CD14-positive monocyte (primary cell): ENCODE results near the gene XYLT1. TPM values are rescaled to one million over a fixed set of nuclear protein-coding genes. Genes with fewer than 3 reads are reported as not detected.

Experiments
- DNase-seq, 3 donors: peaks; one replicate each; pipeline ENCODE4 v3.0.0-alpha.2; 2011 to 2022
- H2AFZ ChIP-seq: 2 replicates; pipeline ENCODE4 v1.6.0; 2012; ENCODE audit warnings: mild to moderate bottlenecking, low read depth, low read length, inconsistent platforms; ENCODE audit not compliant: insufficient read depth, poor library complexity, severe bottlenecking
- H3K27ac ChIP-seq, 2 donors: 1 replicate in 1 of 2; 2 replicates in 1 of 2; pipeline ENCODE4 v1.5.1; 2012 to 2013; ENCODE audit warnings: low read length in 2 of 2, control low read depth in 1 of 2, inconsistent platforms in 1 of 2, low read depth in 1 of 2, mild to moderate bottlenecking in 1 of 2
- H3K27me3 ChIP-seq, 2 donors: one replicate each; pipeline versions ENCODE4 v1.6.0 to v1.6.1; 2011 to 2013; ENCODE audit warnings: low read length in 2 of 2; ENCODE audit not compliant: control insufficient read depth in 2 of 2, insufficient read depth in 2 of 2
- H3K36me3 ChIP-seq, 2 donors: replicated peaks in 1 of 2; 1 replicate in 1 of 2; 2 replicates in 1 of 2; pipeline versions ENCODE4 v1.5.1 to v1.6.1; 2012 to 2013; ENCODE audit warnings: low read length in 2 of 2, control low read depth in 1 of 2, inconsistent platforms in 1 of 2, mild to moderate bottlenecking in 1 of 2; ENCODE audit not compliant: insufficient read depth in 2 of 2, control insufficient read depth in 1 of 2
- H3K4me1 ChIP-seq, 2 donors: 1 replicate in 1 of 2; 2 replicates in 1 of 2; pipeline versions ENCODE4 v1.5.1 to v1.6.1; 2012 to 2013; ENCODE audit warnings: low read length in 2 of 2, control low read depth in 1 of 2, inconsistent platforms in 1 of 2, mild to moderate bottlenecking in 1 of 2, moderate library complexity in 1 of 2; ENCODE audit not compliant: insufficient read depth in 2 of 2, control insufficient read depth in 1 of 2
- H3K4me2 ChIP-seq: replicated peaks from 2 replicates; pipeline ENCODE3; 2012; ENCODE audit warnings: low read length, moderate library complexity, mild to moderate bottlenecking; ENCODE audit not compliant: poor library complexity, severe bottlenecking; ENCODE audit errors: extremely low read depth
- H3K4me3 ChIP-seq, 3 experiments: fragments of 200-600 bp in 1 of 3; sonication (generic) in 1 of 3; replicated peaks in 1 of 3; 1 replicate in 2 of 3; 2 replicates in 1 of 3; pipeline ENCODE4 v1.5.1; 2011 to 2013; ENCODE audit warnings: low read length in 3 of 3, mild to moderate bottlenecking in 3 of 3, control low read depth in 2 of 3, low read depth in 2 of 3, inconsistent platforms in 1 of 3, moderate library complexity in 1 of 3
- H3K79me2 ChIP-seq: 2 replicates; pipeline ENCODE4 v1.6.0; 2012; ENCODE audit warnings: mild to moderate bottlenecking, control low read depth, inconsistent platforms, low read length, moderate library complexity; ENCODE audit not compliant: insufficient read depth
- H3K9ac ChIP-seq: 2 replicates; pipeline ENCODE4 v1.6.0; 2017; ENCODE audit warnings: low read length, mild to moderate bottlenecking; ENCODE audit not compliant: insufficient read depth, poor library complexity, severe bottlenecking
- H3K9me3 ChIP-seq, 2 donors: replicated peaks in 1 of 2; 1 replicate in 1 of 2; 2 replicates in 1 of 2; pipeline versions ENCODE4 v1.5.1 to v1.6.1; 2012 to 2013; ENCODE audit warnings: low read length in 2 of 2, control low read depth in 1 of 2; ENCODE audit not compliant: control insufficient read depth in 1 of 2, insufficient read depth in 1 of 2
- H4K20me1 ChIP-seq: 2 replicates; pipeline ENCODE4 v1.6.0; 2012; ENCODE audit warnings: mild to moderate bottlenecking, low read length, control low read depth, moderate library complexity; ENCODE audit not compliant: insufficient read depth
- H3K27ac Mint-ChIP-seq, 7 donors: one replicate each; pipeline ENCODE4 v1.8.0; 2020; ENCODE audit warnings: mild to moderate bottlenecking in 7 of 7, mixed read lengths in 7 of 7, moderate library complexity in 6 of 7, inconsistent platforms in 2 of 7
- H3K27me3 Mint-ChIP-seq, 3 donors: one replicate each; pipeline ENCODE4 v1.8.0; 2021 to 2022; ENCODE audit warnings: low read depth in 3 of 3, mild to moderate bottlenecking in 3 of 3, mixed read lengths in 3 of 3, moderate library complexity in 3 of 3, inconsistent platforms in 1 of 3
- H3K36me3 Mint-ChIP-seq, 2 donors: one replicate each; pipeline ENCODE4 v1.8.0; 2020; ENCODE audit warnings: mixed read lengths in 2 of 2, inconsistent platforms in 1 of 2, mild to moderate bottlenecking in 1 of 2
- H3K4me1 Mint-ChIP-seq: one replicate; pipeline ENCODE4 v1.8.0; 2020; ENCODE audit warnings: mild to moderate bottlenecking, mixed read lengths
- H3K4me3 Mint-ChIP-seq, 2 donors: one replicate each; pipeline ENCODE4 v1.8.0; 2020; ENCODE audit warnings: mild to moderate bottlenecking in 2 of 2, mixed read lengths in 2 of 2, moderate library complexity in 1 of 2
- H3K9me3 Mint-ChIP-seq, 7 donors: one replicate each; pipeline ENCODE4 v1.8.0; 2020 to 2022; ENCODE audit warnings: mixed read lengths in 7 of 7, mild to moderate bottlenecking in 6 of 7, moderate library complexity in 6 of 7, inconsistent platforms in 2 of 7
- WGBS: methylation state at CpG from one replicate; pipeline ENCODE4 v1.1.5; 2013; ENCODE audit warnings: missing lambda C conversion rate; ENCODE audit not compliant: insufficient coverage; 5-methylcytosine and 5-hydroxymethylcytosine counted together
- intact Hi-C, 2 donors: fragments of 100-400 bp; cut with micrococcal nuclease; formaldehyde crosslinking; loops; one replicate each; pipeline versions ENCODE4 v1.15.0 to v1.15.1; 2023
- polyA plus RNA-seq, 3 donors: library from polyadenylated mRNA; depleted of rRNA in 1 of 3; unstranded in 2 of 3; stranded (reverse) in 1 of 3; fragments of 300-500 nt in 2 of 3; fragments of >200 nt in 1 of 3; fragmentation: Illumina TruSeq in 2 of 3; gene quantifications; 1 replicate in 2 of 3; 2 replicates in 1 of 3; pipeline ENCODE4 v1.2.3, GENCODE V29; 2012 to 2021
- TF ChIP-seq, protein P1 (sequence below): fragments of 200-600 bp; IDR thresholded peaks from one replicate; pipeline ENCODE4 v1.8.0; 2022; ENCODE audit warnings: antibody characterized with exemption, mild to moderate bottlenecking

The XYLT1 gene
- polyA plus RNA-seq, 3 donors = 0.51 to 9.4 (median 1.6) TPM

DNA sequence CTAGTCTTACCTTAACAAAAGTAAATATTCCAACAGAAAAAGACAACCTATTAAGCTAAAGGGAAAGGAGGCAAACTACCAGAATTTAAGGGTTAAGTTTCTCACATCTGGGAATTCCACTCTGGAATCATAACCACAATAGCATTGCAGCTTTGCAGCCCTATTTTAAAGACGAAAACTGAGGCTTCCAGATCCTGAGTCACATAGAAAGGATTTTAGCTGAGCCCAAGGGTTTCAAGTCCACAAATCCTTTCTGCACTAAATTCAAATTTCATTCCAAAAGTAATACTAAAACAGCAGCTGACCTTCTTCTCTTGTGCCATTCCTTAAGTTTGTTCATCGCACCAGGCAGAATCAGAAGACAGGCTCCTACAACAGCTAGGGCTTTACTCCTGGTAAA lies 17.8 kb downstream of the XYLT1 start:
- Mint-ChIP-seq H3K27me3 (no peaks in the 10 kb centered on the region), H3K36me3 (peaks cover 14 to 40% of the 10 kb centered on the region in 2 donors), H3K9me3 (peaks cover 0 to 3% (median 1%) of the 10 kb centered on the region in 7 donors), H3K4me1 (peaks cover 60% of the 10 kb centered on the region), H3K4me3 (no peak overlapping the region), H3K27ac (peak overlapping the region in 6 of 7 donors; percentile 28 to 85 (median 62))
- Histone ChIP-seq H3K27me3 (no peaks in the 10 kb centered on the region), H3K9me3 (no peaks in the 10 kb centered on the region), H3K79me2 (peaks cover 60% of the 10 kb centered on the region), H3K4me1 (peaks cover 64 to 66% of the 10 kb centered on the region in 2 donors), H3K4me2 (no peak overlapping the region), H3K4me3 (peak overlapping the region in 1 of 3 experiments; percentile 29), H3K27ac (peak overlapping the region in 1 of 2 donors; percentile 78), H2AFZ (no peak overlapping the region), H3K36me3 (peaks cover 2 to 12% of the 10 kb centered on the region in 2 donors), H3K9ac (no peak overlapping the region), H4K20me1 (no peaks in the 10 kb centered on the region)
- intact Hi-C loops = loop anchor here in 1 of 2 donors (5.0 kb wide), 1 partner anchor 196 kb away; no protein-coding TSS in a partner anchor
- TF ChIP-seq, protein P1, sequence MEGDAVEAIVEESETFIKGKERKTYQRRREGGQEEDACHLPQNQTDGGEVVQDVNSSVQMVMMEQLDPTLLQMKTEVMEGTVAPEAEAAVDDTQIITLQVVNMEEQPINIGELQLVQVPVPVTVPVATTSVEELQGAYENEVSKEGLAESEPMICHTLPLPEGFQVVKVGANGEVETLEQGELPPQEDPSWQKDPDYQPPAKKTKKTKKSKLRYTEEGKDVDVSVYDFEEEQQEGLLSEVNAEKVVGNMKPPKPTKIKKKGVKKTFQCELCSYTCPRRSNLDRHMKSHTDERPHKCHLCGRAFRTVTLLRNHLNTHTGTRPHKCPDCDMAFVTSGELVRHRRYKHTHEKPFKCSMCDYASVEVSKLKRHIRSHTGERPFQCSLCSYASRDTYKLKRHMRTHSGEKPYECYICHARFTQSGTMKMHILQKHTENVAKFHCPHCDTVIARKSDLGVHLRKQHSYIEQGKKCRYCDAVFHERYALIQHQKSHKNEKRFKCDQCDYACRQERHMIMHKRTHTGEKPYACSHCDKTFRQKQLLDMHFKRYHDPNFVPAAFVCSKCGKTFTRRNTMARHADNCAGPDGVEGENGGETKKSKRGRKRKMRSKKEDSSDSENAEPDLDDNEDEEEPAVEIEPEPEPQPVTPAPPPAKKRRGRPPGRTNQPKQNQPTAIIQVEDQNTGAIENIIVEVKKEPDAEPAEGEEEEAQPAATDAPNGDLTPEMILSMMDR = no peak
- no peak for DNase-seq
- 73% methylated on average over 1 of the region's 2 CpGs for WGBS

DNA sequence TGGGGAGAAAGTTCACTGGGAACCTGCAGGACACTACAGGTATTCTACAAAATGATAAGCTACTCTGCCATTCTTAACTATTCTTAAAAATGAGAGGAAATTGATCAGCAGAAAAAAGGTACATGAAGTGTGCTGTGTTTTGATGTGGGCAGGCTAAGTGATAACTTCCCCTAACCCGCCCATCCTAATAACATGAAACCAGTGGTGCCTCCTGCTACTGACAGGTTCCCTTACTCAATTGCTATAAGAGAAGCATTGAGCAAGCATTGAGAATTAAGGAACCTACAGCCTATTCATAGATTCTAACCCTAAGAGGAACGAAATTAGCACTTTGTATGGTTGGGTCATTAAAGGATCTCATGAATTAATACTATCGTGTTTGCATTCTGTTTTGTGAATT lies 18.9 kb downstream of the XYLT1 start:
- Mint-ChIP-seq H3K27ac (peak overlapping the region; percentile 87 to 96 (median 94)), H3K36me3 (peaks cover 11 to 32% of the 10 kb centered on the region in 2 donors), H3K9me3 (peaks cover 0 to 3% (median 1%) of the 10 kb centered on the region in 7 donors), H3K4me1 (peaks cover 69% of the 10 kb centered on the region), H3K4me3 (no peak overlapping the region), H3K27me3 (peaks cover 0 to 3% (median 0%) of the 10 kb centered on the region in 3 donors)
- peaks cover 2 to 12% of the 10 kb centered on the region in 2 donors for H3K36me3 ChIP-seq
- H3K9me3 ChIP-seq = no peaks in the 10 kb centered on the region
- H3K4me3 ChIP-seq = peak overlapping the region in 1 of 3 experiments; percentile 7
- H3K4me2 ChIP-seq = peak overlapping the region; percentile 8
- no CpG with 5 or more reads among the region's 3 CpGs for WGBS
- peaks cover 60% of the 10 kb centered on the region for H3K79me2 ChIP-seq
- H3K27ac ChIP-seq = peak overlapping the region; percentile 36 to 78
- no peaks in the 10 kb centered on the region for H4K20me1 ChIP-seq
- H3K27me3 ChIP-seq = no peaks in the 10 kb centered on the region
- intact Hi-C loops = loop anchor here in 1 of 2 donors (5.0 kb wide), 1 partner anchor 195 kb away; no protein-coding TSS in a partner anchor
- TF ChIP-seq, protein P1 = no peak
- peak; percentile 78 to 93 (median 87) for DNase-seq
- peaks cover 69 to 73% of the 10 kb centered on the region in 2 donors for H3K4me1 ChIP-seq
- no peak overlapping the region for H3K9ac ChIP-seq
- H2AFZ ChIP-seq = no peak overlapping the region
